HepG2 (cell line): ENCODE results near the gene PSMB1. TPM values are rescaled to one million over a fixed set of nuclear protein-coding genes. Genes with fewer than 3 reads are reported as not detected.
"Not testable (repeated sequence)": the region's sequence is repeated elsewhere in the genome, so short reads cannot be mapped to it uniquely, and the experiment has no call there.

Experiments used
- ATAC-seq: fragments of 200-7000 bp; cut with Tn5 transposase; 3 replicates; pipeline ENCODE4 v1.9.1; 2020; ENCODE audit warnings: mild to moderate bottlenecking, moderate library complexity
- BruUV-seq: library from RNA; stranded (reverse); fragments of 400-500 nt; replicated peaks from 2 replicates; lab custom pipeline; 2021; lab: Mats Ljungman, UMichigan
- CTCF ChIA-PET: fragments of 300-600 bp; formaldehyde crosslinking; extraction: SDS; loops from one replicate; lab custom pipeline; 2021; ENCODE audit warnings: low total read pairs, inconsistent platforms, low intra/inter-chr PET ratio; lab: Yijun Ruan, JAX
- POLR2A ChIA-PET: fragments of 350-600 bp; sonication (Branson Sonifier 250); formaldehyde crosslinking; loops from one replicate; lab custom pipeline; 2020; ENCODE audit warnings: antibody characterized with exemption, inconsistent platforms; lab: Yijun Ruan, JAX
- DNase-seq: peaks from one replicate; pipeline ENCODE4 v3.0.0-alpha.2; 2015; ENCODE audit warnings: low spot score
- FAIRE-seq: peaks from 3 replicates; lab custom pipeline; 2011; peaks lifted over from hg19 to GRCh38; lab: Jason Lieb, UNC
- H2AFZ ChIP-seq: one replicate; pipeline ENCODE4 v1.6.1; 2011; ENCODE audit warnings: low read length, inconsistent platforms
- H3K27ac ChIP-seq: fragments of 300-600 bp; 3 replicates; pipeline ENCODE4 v1.8.0; 2011; ENCODE audit warnings: mixed run types, mild to moderate bottlenecking, mixed read lengths, low read length, inconsistent platforms; ENCODE audit not compliant: insufficient read depth; ENCODE audit errors: extremely low read length
- H3K27me3 ChIP-seq, 2 experiments: fragments of 200-600 bp in 1 of 2; 2 replicates in 1 of 2; 3 replicates in 1 of 2; pipeline versions ENCODE4 v1.6.0 to v1.8.0; 2011; ENCODE audit warnings: low read length in 2 of 2, mild to moderate bottlenecking in 2 of 2, moderate library complexity in 2 of 2, inconsistent platforms in 1 of 2; ENCODE audit not compliant: insufficient read depth in 2 of 2, control insufficient read depth in 1 of 2
- H3K36me3 ChIP-seq, 2 experiments: fragments of 200-600 bp in 1 of 2; replicated peaks in 1 of 2; 2 replicates in 1 of 2; 3 replicates in 1 of 2; pipeline versions ENCODE4 v1.5.1 to v1.8.0; 2011; ENCODE audit warnings: low read length in 2 of 2, inconsistent platforms in 1 of 2; ENCODE audit not compliant: insufficient read depth in 2 of 2, control insufficient read depth in 1 of 2
- H3K4me1 ChIP-seq: 2 replicates; pipeline ENCODE4 v1.5.1; 2012; ENCODE audit warnings: low read length, inconsistent platforms; ENCODE audit not compliant: insufficient read depth
- H3K4me2 ChIP-seq: 2 replicates; pipeline ENCODE4 v1.6.0; 2011; ENCODE audit warnings: low read depth, low read length, inconsistent platforms
- H3K4me3 ChIP-seq, 3 experiments: fragments of 200-600 bp in 1 of 3; sonication (generic), shearing (Covaris generic) in 1 of 3; replicated peaks in 1 of 3; 2 replicates each; pipeline ENCODE4 v1.5.1; 2011 to 2016; ENCODE audit warnings: low read length in 3 of 3, inconsistent platforms in 2 of 3, low read depth in 2 of 3, mild to moderate bottlenecking in 2 of 3, control low read depth in 1 of 3, mixed read lengths in 1 of 3; ENCODE audit not compliant: insufficient read depth in 1 of 3
- H3K79me2 ChIP-seq: one replicate; pipeline ENCODE4 v1.6.1; 2011; ENCODE audit warnings: low read length, inconsistent platforms; ENCODE audit not compliant: insufficient read depth
- H3K9ac ChIP-seq: 2 replicates; pipeline ENCODE4 v1.6.0; 2011; ENCODE audit warnings: mild to moderate bottlenecking, low read depth, low read length, inconsistent platforms; ENCODE audit not compliant: insufficient read depth
- H3K9me3 ChIP-seq: 2 replicates; pipeline ENCODE4 v1.5.1; 2012; ENCODE audit warnings: mild to moderate bottlenecking, low read length
- H4K20me1 ChIP-seq: 2 replicates; pipeline ENCODE4 v1.6.0; 2011; ENCODE audit warnings: inconsistent platforms, mild to moderate bottlenecking, low read length, moderate library complexity; ENCODE audit not compliant: insufficient read depth
- BRCA1 ChIP-seq: sonication (generic); formaldehyde crosslinking; IDR thresholded peaks from 2 replicates; pipeline ENCODE4 v1.4.0; 2020; ENCODE audit warnings: missing genetic modification reagents
- HES4 ChIP-seq: sonication (generic); formaldehyde crosslinking; IDR thresholded peaks from 2 replicates; pipeline ENCODE4 v1.9.0; 2021; ENCODE audit warnings: mild to moderate bottlenecking, missing genetic modification reagents, borderline replicate concordance
- KLF16 ChIP-seq, 2 experiments: sonication (generic) in 1 of 2; formaldehyde crosslinking in 1 of 2; IDR thresholded peaks; 2 replicates each; pipeline versions ENCODE4 v1.6.1 to v1.8.0; 2016 to 2023; ENCODE audit warnings: missing genetic modification reagents in 2 of 2, missing compliant biosample characterization in 1 of 2
- NCOA2 ChIP-seq: sonication (generic); formaldehyde crosslinking; IDR thresholded peaks from 2 replicates; pipeline ENCODE4 v1.8.0; 2022; ENCODE audit warnings: inconsistent platforms
- SPEN ChIP-seq: sonication (generic); formaldehyde crosslinking; IDR thresholded peaks from 2 replicates; pipeline ENCODE4 v1.5.1; 2020; ENCODE audit warnings: low read depth, mild to moderate bottlenecking, missing genetic modification reagents
- TRIM24 ChIP-seq: sonication (generic); formaldehyde crosslinking; IDR thresholded peaks from 2 replicates; pipeline ENCODE4 v1.8.0; 2022; ENCODE audit warnings: mild to moderate bottlenecking, missing genetic modification reagents
- ZFP37 ChIP-seq: sonication (generic); formaldehyde crosslinking; IDR thresholded peaks from 2 replicates; pipeline ENCODE4 v1.4.0; 2020; ENCODE audit warnings: missing genetic modification reagents, borderline replicate concordance
- ZIK1 ChIP-seq: sonication (generic); formaldehyde crosslinking; IDR thresholded peaks from 2 replicates; pipeline ENCODE4 v1.5.0; 2020; ENCODE audit warnings: mild to moderate bottlenecking, low read depth, missing genetic modification reagents, borderline replicate concordance
- ZMYM4 ChIP-seq: sonication (generic); formaldehyde crosslinking; IDR thresholded peaks from 2 replicates; pipeline ENCODE4 v1.8.1; 2023; ENCODE audit warnings: mild to moderate bottlenecking, missing genetic modification reagents
- ZNF207 ChIP-seq: fragments of 450-650 bp; IDR thresholded peaks from 2 replicates; pipeline ENCODE4 v1.6.1; 2016; ENCODE audit warnings: antibody characterized with exemption, borderline replicate concordance
- ZNF337 ChIP-seq: sonication (generic); formaldehyde crosslinking; IDR thresholded peaks from 2 replicates; pipeline ENCODE4 v1.5.1; 2020; ENCODE audit warnings: missing genetic modification reagents, low read depth, mild to moderate bottlenecking, borderline replicate concordance
- ZNF724P ChIP-seq: sonication (generic); formaldehyde crosslinking; IDR thresholded peaks from 2 replicates; pipeline ENCODE4 v1.8.0; 2022; ENCODE audit warnings: missing genetic modification reagents, borderline replicate concordance
- ZNF737 ChIP-seq: sonication (generic); formaldehyde crosslinking; IDR thresholded peaks from 2 replicates; pipeline ENCODE4 v1.5.0; 2020; ENCODE audit warnings: missing genetic modification reagents, mild to moderate bottlenecking, borderline replicate concordance
- ZNF878 ChIP-seq: sonication (generic); formaldehyde crosslinking; IDR thresholded peaks from 2 replicates; pipeline ENCODE4 v1.8.1; 2023; ENCODE audit warnings: mild to moderate bottlenecking, missing genetic modification reagents, moderate library complexity
- ZSCAN21 ChIP-seq: sonication (generic); formaldehyde crosslinking; IDR thresholded peaks from 2 replicates; pipeline ENCODE4 v1.8.0; 2022; ENCODE audit warnings: mild to moderate bottlenecking, missing genetic modification reagents, moderate library complexity, borderline replicate concordance
- WGBS: methylation state at CpG from one replicate; pipeline ENCODE4 v1.1.6; 2017; ENCODE audit warnings: low lambda C conversion rate; 5-methylcytosine and 5-hydroxymethylcytosine counted together
- in situ Hi-C: cut with HindIII; loops from 2 replicates; pipeline ENCODE4 v1.10.0; 2017; ENCODE audit warnings: low pct_unique_long_range_greater_than_20kb; ENCODE audit not compliant: extremely low pct_ligation_motif_present
- intact Hi-C: fragments of 100-400 bp; cut with micrococcal nuclease; formaldehyde crosslinking; loops from one replicate; pipeline ENCODE4 v1.10.0; 2022; ENCODE audit not compliant: unreplicated experiment
- polyA plus RNA-seq, 8 experiments: library from polyadenylated mRNA; depleted of rRNA in 3 of 8; stranded (reverse) in 7 of 8; unstranded in 1 of 8; fragments of >200 nt; fragmentation: Illumina TruSeq in 4 of 8; extraction: Trizol in 4 of 8; gene quantifications; 2 replicates each; pipeline versions ENCODE4 v1.2.1 to v1.2.3, GENCODE V29; 2011 to 2016; ENCODE audit warnings: low read depth in 4 of 8, missing spikeins in 1 of 8, mixed read lengths in 1 of 8; ENCODE audit not compliant: insufficient read depth in 1 of 8
- total RNA-seq, 5 experiments: library from RNA; depleted of rRNA; stranded (reverse); fragments of >200 nt; fragmentation: Illumina TruSeq; extraction: Trizol; gene quantifications; 2 replicates each; pipeline ENCODE4 v1.2.3, GENCODE V29; 2016; ENCODE audit warnings: low read depth in 1 of 5

PSMB1 gene
- total and polyA plus RNA-seq, 2 of the 13 experiments (the other 11 are each of a cell fraction or from before 2014, with no cell fraction given), result 528 to 592 TPM

DNA sequence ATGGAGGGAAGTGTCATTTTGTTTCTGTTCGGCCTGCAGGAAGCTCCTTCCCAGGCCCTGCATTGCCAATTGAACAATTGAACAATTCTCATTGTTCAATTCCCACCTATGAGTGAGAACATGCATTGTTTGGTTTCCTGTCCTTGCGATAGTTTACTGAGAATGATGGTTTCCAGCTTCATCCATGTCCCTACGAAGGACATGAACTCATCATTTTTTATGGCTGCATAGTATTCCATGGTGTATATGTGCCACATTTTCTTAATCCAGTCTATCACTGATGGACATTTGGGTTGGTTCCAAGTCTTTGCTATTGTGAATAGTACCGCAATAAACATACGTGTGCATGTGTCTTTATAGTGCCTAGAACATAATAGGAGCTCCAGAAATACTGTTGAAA lies 25.1 kb downstream of the PSMB1 start:
- CTCF ChIA-PET, result interaction anchor here (1.7 kb wide), 1 partner anchor 11 kb away, joined by 5 read pairs; no protein-coding TSS in a partner anchor

GRCh38 chr6:170525795-170526194 lies 27.3 kb downstream of the PSMB1 start:
- Histone ChIP-seq H3K79me2 (no peaks in the 10 kb centered on the region), H3K4me2 (no peak overlapping the region), H3K9me3 (no peaks in the 10 kb centered on the region), H3K4me1 (no peaks in the 10 kb centered on the region), H3K9ac (no peak overlapping the region), H3K27me3 (peaks cover 0 to 10% of the 10 kb centered on the region in 2 experiments; a peak in 2 of 5 replicates), H2AFZ (no peak overlapping the region), H3K36me3 (no peaks in the 10 kb centered on the region), H4K20me1 (no peaks in the 10 kb centered on the region), H3K4me3 (no peak overlapping the region), H3K27ac (no peak overlapping the region)
- intact Hi-C loops (no loop called here), in situ Hi-C loops (no loop called here)
- BruUV-seq, result no TSS peak
- 49% methylated on average over 7 of the region's 7 CpGs for WGBS
- CTCF ChIA-PET, result no interaction called here
- FAIRE-seq (no peak), DNase-seq (no peak), ATAC-seq (no peak)
- POLR2A ChIA-PET, result no interaction called here
- TF ChIP-seq ZNF737 (CRISPR knock-in tag), result no peak
- no peak for TF ChIP-seq NCOA2 (CRISPR knock-in tag)
- TF ChIP-seq ZIK1 (CRISPR knock-in tag), result no peak
- no peak for TF ChIP-seq HES4 (CRISPR knock-in tag)
- no peak for TF ChIP-seq ZFP37 (CRISPR knock-in tag)
- no peak for TF ChIP-seq ZNF878 (CRISPR knock-in tag)
- no peak for TF ChIP-seq ZNF724P
- TF ChIP-seq ZNF207, result no peak
- TF ChIP-seq ZNF337, result no peak
- no peak for TF ChIP-seq SPEN (CRISPR knock-in tag)
- TF ChIP-seq KLF16 (CRISPR knock-in tag; IDR thresholded peaks at IDR 0.05), result no peak
- TF ChIP-seq TRIM24 (CRISPR knock-in tag), result no peak
- TF ChIP-seq ZSCAN21 (CRISPR knock-in tag), result no peak
- TF ChIP-seq ZMYM4 (CRISPR knock-in tag), result no peak
- no peak for TF ChIP-seq BRCA1 (CRISPR knock-in tag)

More for the DNA sequence above, 25.1 kb downstream of the PSMB1 start:
- WGBS, result 91% methylated on average over 5 of the region's 5 CpGs
- FAIRE-seq, H3K9me3 ChIP-seq, H3K4me3 ChIP-seq, intact Hi-C loops, in situ Hi-C loops, DNase-seq, H3K4me2 ChIP-seq, H2AFZ ChIP-seq, H3K9ac ChIP-seq, ATAC-seq, H3K79me2 ChIP-seq, POLR2A ChIA-PET, H4K20me1 ChIP-seq, BruUV-seq, H3K27ac ChIP-seq, H3K27me3 ChIP-seq, H3K4me1 ChIP-seq, H3K36me3 ChIP-seq: not testable (repeated sequence)
